IPS DF 19.7 (cell line): ENCODE measurements around the gene ATP5F1E.

ENCODE experiments used
- DNase-seq: peaks from one replicate; pipeline ENCODE4 v3.0.0-alpha.2; 2013; ENCODE audit warnings: low read depth, low spot score

Gene ATP5F1E

GRCh38 chr20:59032023-59032712 is at the start of gene ATP5F1E:
TSS of gene ATP5F1E (minus strand) at chr20:59032335. CDS start at chr20:59032251, 84 bp downstream.
- no peak for DNase-seq

GRCh38 chr20:59081036-59081435 is 48.9 kb upstream of the ATP5F1E start:
- no peak for DNase-seq

GRCh38 chr20:59078231-59078630 is 46.1 kb upstream of the ATP5F1E start:
- DNase-seq: no peak

- DNase-seq: no peak
These were observed 45.6 kb upstream of the ATP5F1E start for GRCh38 chr20:59077705-59078104.

GRCh38 chr20:59075934-59076508 is 43.9 kb upstream of the ATP5F1E start:
- DNase-seq: no peak

- no peak for DNase-seq
These were observed 42.3 kb upstream of the ATP5F1E start for GRCh38 chr20:59074456-59074855.

GRCh38 chr20:59073582-59073981 is 41.4 kb upstream of the ATP5F1E start:
- DNase-seq: no peak

GRCh38 chr20:59071216-59071615 is 39.1 kb upstream of the ATP5F1E start:
- DNase-seq: no peak

- no peak for DNase-seq
These were observed 36.9 kb upstream of the ATP5F1E start for GRCh38 chr20:59069026-59069425.

GRCh38 chr20:59068534-59068933 is 36.4 kb upstream of the ATP5F1E start:
- DNase-seq: no peak

GRCh38 chr20:59064214-59064722 is 32.1 kb upstream of the ATP5F1E start:
- DNase-seq: no peak

- DNase-seq: no peak
These were observed 31.5 kb upstream of the ATP5F1E start for GRCh38 chr20:59063358-59064213.

- no peak for DNase-seq
These were observed 29.9 kb upstream of the ATP5F1E start for GRCh38 chr20:59062081-59062480.

- no peak for DNase-seq
These were observed 23.2 kb upstream of the ATP5F1E start for GRCh38 chr20:59055302-59055701.

- no peak for DNase-seq
These were observed 19.6 kb upstream of the ATP5F1E start for GRCh38 chr20:59051666-59052185.

- no peak for DNase-seq
These were observed 18.3 kb upstream of the ATP5F1E start for GRCh38 chr20:59050437-59050836.

- no peak for DNase-seq
These were observed 16.5 kb upstream of the ATP5F1E start for GRCh38 chr20:59048681-59049030.

- DNase-seq: no peak
These were observed 16.0 kb upstream of the ATP5F1E start for GRCh38 chr20:59047938-59048680.

GRCh38 chr20:59046862-59047261 is 14.7 kb upstream of the ATP5F1E start:
- DNase-seq: no peak

- no peak for DNase-seq
These were observed 12.7 kb upstream of the ATP5F1E start for GRCh38 chr20:59044796-59045195.

GRCh38 chr20:59044295-59044694 is 12.2 kb upstream of the ATP5F1E start:
- no peak for DNase-seq

GRCh38 chr20:59043698-59044097 is 11.6 kb upstream of the ATP5F1E start:
- DNase-seq: no peak
